GM12872 (cell line): ENCODE results near the gene CBFB.

ENCODE experiments used
- TF ChIP-seq, protein P1 (sequence below): IDR thresholded peaks from 3 replicates; pipeline ENCODE4 v1.5.1; 2011; ENCODE audit warnings: low read depth, mild to moderate bottlenecking, low read length, moderate library complexity; ENCODE audit not compliant: insufficient read depth

Gene CBFB

DNA sequence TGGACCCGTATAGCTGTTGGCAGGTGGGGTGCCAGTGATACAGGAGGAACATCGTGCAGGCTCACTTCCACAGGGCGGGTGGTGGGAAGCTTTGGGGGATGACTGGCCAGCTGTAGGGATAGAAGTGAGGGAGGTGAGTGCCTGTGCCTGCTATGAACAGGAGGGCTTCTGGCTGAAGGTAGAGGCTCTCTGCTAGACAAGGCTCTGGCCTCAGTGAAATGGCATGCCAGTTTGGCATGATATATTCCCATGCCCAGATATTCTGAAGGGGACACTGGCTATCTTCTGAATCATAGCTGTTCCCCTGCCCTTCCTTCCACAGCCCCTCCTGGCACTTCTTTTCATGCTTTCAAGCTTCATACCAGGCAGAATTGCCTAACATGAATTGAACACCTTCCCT is 99.9 kb downstream of the CBFB start:
- TF ChIP-seq, protein P1, sequence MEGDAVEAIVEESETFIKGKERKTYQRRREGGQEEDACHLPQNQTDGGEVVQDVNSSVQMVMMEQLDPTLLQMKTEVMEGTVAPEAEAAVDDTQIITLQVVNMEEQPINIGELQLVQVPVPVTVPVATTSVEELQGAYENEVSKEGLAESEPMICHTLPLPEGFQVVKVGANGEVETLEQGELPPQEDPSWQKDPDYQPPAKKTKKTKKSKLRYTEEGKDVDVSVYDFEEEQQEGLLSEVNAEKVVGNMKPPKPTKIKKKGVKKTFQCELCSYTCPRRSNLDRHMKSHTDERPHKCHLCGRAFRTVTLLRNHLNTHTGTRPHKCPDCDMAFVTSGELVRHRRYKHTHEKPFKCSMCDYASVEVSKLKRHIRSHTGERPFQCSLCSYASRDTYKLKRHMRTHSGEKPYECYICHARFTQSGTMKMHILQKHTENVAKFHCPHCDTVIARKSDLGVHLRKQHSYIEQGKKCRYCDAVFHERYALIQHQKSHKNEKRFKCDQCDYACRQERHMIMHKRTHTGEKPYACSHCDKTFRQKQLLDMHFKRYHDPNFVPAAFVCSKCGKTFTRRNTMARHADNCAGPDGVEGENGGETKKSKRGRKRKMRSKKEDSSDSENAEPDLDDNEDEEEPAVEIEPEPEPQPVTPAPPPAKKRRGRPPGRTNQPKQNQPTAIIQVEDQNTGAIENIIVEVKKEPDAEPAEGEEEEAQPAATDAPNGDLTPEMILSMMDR, result no peak

DNA sequence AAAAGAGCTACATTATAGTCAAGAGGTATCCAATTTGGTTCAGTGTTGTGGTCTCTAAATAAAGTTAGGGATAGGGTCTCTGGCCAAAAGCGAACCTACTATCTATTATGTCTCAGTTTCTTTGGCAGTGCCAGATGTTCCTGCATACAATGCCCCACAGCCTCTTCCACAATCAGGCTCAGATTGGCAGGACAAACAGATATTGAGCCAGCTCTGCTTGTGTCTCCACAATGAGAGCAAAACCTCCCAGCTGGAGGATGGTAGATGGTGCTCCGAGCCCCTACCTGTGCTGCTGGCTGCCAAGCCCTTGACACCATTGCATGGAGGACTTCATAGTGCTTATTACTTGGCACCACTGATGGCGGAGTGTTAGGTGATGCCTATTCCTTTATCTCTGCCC is 100.5 kb downstream of the CBFB start:
- TF ChIP-seq, protein P1, result no peak

DNA sequence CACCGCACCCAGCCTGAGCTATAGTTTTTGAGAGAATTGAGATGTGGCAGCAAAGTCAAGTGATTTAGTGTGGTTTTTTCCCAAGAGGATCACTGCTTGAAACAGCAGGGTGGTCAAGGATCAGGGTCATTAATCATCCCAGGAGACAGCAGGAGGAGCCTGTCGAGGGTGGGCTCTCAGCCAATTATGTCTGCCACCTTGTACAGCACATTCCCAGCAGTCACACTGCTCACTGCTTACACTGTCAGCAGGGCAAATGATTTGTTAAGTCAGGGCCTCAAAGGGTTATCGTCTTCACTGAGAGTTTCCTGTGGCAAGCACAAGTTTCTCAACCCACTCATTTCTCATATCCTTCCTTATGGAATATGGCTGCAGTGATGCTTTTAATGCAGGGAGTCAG is 108.7 kb downstream of the CBFB start:
- TF ChIP-seq, protein P1, result no peak

DNA sequence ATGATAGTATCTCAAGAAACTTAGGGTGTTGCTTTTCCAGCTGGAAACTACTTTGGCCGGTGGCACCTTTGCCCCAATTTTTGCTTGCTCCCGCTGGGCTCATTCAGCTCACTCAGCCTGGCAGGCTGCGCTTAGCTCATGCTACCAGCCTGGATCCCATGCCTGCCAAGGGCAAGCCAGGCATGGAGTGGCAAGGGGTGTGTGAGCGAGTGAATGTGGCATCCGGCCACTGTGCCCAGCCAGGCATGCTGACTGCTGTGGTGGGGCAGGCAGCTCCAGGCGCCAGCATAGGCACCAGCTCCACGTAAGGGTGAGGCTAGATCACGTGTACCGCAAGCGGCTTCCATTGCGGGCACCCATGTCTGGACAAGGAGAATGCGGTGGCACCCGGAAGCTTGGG is 112.4 kb downstream of the CBFB start:
- TF ChIP-seq, protein P1, result no peak

DNA sequence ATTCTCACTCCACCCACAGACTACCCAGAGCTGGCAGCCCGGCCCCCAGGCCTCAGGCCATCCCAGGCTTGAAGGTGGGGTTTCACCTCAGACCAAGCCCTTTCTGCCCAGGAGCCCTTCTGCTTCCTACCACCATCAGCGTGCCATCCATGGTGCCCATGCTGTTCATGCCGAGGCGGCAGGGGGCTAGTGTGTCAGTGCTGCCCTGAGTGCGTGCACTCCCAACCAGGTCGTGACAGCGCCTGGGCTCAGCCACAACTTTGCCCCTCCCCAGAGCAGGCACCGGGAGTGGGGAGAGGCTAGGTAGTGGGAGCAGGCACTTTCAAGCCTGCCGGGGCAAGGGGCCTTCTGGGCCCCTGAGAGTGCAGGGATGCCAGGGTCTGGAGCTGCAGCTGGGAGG is 113.4 kb downstream of the CBFB start:
- TF ChIP-seq, protein P1, result no peak

DNA sequence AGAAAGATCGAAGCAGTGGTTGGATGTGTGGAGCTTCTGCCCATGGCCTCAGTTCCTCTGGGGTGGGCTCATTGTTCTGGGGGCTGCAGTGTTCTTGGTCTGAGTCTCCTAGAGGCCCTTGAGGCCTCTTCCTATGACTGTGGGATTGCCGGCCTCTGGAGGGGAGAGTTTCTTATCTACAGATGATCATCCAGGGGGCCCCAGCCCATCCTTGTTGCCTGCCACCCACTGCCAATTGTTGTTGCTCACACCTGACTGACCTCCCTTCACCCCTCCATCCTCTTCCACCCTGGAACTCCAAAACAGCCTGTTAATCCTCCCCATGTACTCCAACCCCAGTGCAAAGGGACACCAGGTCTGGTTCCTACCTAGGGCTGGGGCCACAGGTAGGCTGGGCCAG is 116.0 kb downstream of the CBFB start:
- TF ChIP-seq, protein P1, result no peak

DNA sequence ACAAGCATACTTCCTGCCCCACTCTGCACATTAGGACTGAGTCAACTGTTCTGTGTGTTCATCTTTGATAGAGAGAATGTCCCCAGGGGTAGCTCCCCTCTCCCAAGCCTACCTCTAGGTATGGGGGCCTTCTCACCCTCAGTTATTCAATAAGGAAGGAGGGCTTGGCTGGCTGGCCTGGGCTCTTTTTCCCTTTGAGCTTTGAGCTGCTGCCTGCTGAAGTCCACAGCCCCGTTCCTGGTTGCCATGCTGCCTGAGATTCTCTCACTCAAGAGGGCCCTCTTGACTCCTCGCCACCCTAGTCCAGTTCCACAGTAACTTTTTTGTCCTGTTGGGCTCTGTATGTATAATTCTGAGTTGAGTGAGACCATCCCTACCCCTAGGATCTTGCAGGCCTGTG is 116.8 kb downstream of the CBFB start:
- TF ChIP-seq, protein P1, result no peak
